Adrenal gland (tissue), 12 donors: ENCODE results near the gene LEF1. TPM values are rescaled to one million over a fixed set of nuclear protein-coding genes. Genes with fewer than 3 reads are reported as not detected.

Source experiments
- DNase-seq, 7 donors: peaks; one replicate each; pipeline ENCODE4 v3.0.0-alpha.2; 2019 to 2020
- H3K27ac ChIP-seq, 5 donors: fragments of 200-600 bp; sonication (generic) in 4 of 5; 1 replicate in 3 of 5; 2 replicates in 2 of 5; pipeline versions ENCODE4 v1.5.1 to v1.8.0; 2016 to 2020; ENCODE audit warnings: mild to moderate bottlenecking in 1 of 5
- H3K27me3 ChIP-seq: fragments of 200-600 bp; 2 replicates; pipeline ENCODE4 v1.8.0; 2021
- H3K36me3 ChIP-seq, 2 donors: fragments of 200-600 bp; replicated peaks in 1 of 2; 1 replicate in 1 of 2; 2 replicates in 1 of 2; pipeline versions ENCODE4 v1.5.1 to v1.8.0; 2018 to 2022
- H3K4me1 ChIP-seq, 2 donors: fragments of 200-600 bp; replicated peaks in 1 of 2; 1 replicate in 1 of 2; 2 replicates in 1 of 2; pipeline versions ENCODE4 v1.5.1 to v1.8.0; 2018 to 2021
- H3K4me3 ChIP-seq, 4 donors: fragments of 200-600 bp; sonication (generic) in 3 of 4; one replicate each; pipeline ENCODE4 v1.5.1; 2016 to 2018
- H3K9me3 ChIP-seq, 3 donors: fragments of 200-600 bp; sonication (generic) in 1 of 3; replicated peaks in 1 of 3; 1 replicate in 2 of 3; 2 replicates in 1 of 3; pipeline versions ENCODE4 v1.5.1 to v1.8.0; 2016 to 2021
- CTCF ChIP-seq, 6 experiments: fragments of 450-650 bp in 4 of 6; fragments of 200-600 bp in 2 of 6; sonication (generic) in 1 of 6; IDR thresholded peaks; 1 replicate in 5 of 6; 2 replicates in 1 of 6; pipeline versions ENCODE4 v1.5.1 to v1.8.0; 2016 to 2021; ENCODE audit warnings: antibody characterized with exemption in 6 of 6, mild to moderate bottlenecking in 2 of 6, moderate library complexity in 1 of 6
- POLR2A ChIP-seq, 2 donors: fragments of 450-650 bp; IDR thresholded peaks; one replicate each; pipeline ENCODE4 v1.6.1; 2017; ENCODE audit warnings: antibody characterized with exemption in 2 of 2, mild to moderate bottlenecking in 2 of 2, moderate library complexity in 1 of 2
- WGBS, 4 donors: extraction: QIAGEN DNeasy Blood & Tissue Kit in 2 of 4; methylation state at CpG; one replicate each; pipeline versions ENCODE4 v1.1.5 to v1.1.7; 2013 to 2017; 5-methylcytosine and 5-hydroxymethylcytosine counted together
- intact Hi-C, 2 donors: fragments of 100-400 bp; cut with DNase I; formaldehyde crosslinking; loops; one replicate each; pipeline versions ENCODE4 v1.14.1 to v1.15.0; 2022 to 2023
- polyA plus RNA-seq, 3 donors: library from polyadenylated mRNA; stranded (reverse); fragments of 200-250 nt in 2 of 3; fragments of 350-450 nt in 1 of 3; fragmentation: Illumina TruSeq in 1 of 3; extraction: RNeasy Lipid Tissue Mini Kit (QIAGEN cat#74804) in 1 of 3; gene quantifications; one replicate each; pipeline ENCODE4 v1.2.3, GENCODE V29; 2013 to 2014
- total RNA-seq, 9 donors: library from RNA; depleted of rRNA in 4 of 9; stranded (reverse); fragments of >200 nt in 4 of 9; fragments of 120-200 nt in 1 of 9; fragmentation: NEBNext Ultra II Directional in 1 of 9; extraction: Animal tissue kit (Norgen Biotek cat#: 25700) in 1 of 9; gene quantifications; one replicate each; pipeline versions ENCODE4 v1.1.0 to v1.2.4, GENCODE V29; 2013 to 2023
- donor health status: healthy with polysubstance abuse.
- donor health status: Bipolar disorder and iron deficiency.
- donor health status: DM: yes; HTN: yes; CAD: no.
- donor health status: DM: no; HTN: no; CAD: no.
- donor health status: DM: no; HTN: no; CAD: no.
- donor health status: DM: yes; HTN: yes; CAD: no.

The LEF1 gene
- total and polyA plus RNA-seq, 12 donors, result 6.1 to 78.2 (median 41.5) TPM

GRCh38 chr4:108003982-108004515 lies 164.7 kb downstream of the LEF1 start:
- Histone ChIP-seq H3K4me1 (peaks cover 0 to 17% of the 10 kb centered on the region in 2 donors), H3K4me3 (no peak overlapping the region), H3K36me3 (no peaks in the 10 kb centered on the region), H3K9me3 (no peaks in the 10 kb centered on the region), H3K27ac (no peak overlapping the region), H3K27me3 (no peaks in the 10 kb centered on the region)
- TF ChIP-seq POLR2A (IDR thresholded peaks at IDR 0.05) (no peak), CTCF (IDR thresholded peaks at IDR 0.05) (no peak)
- 82 to 88% (median 85%) methylated on average over 4 of the region's 4 CpGs for WGBS, 4 donors
- no peak for DNase-seq
- intact Hi-C loops, result no loop called here

GRCh38 chr4:108001540-108002135 lies 167.1 kb downstream of the LEF1 start:
- Histone ChIP-seq H3K27me3 (no peaks in the 10 kb centered on the region), H3K4me3 (no peak overlapping the region), H3K9me3 (no peaks in the 10 kb centered on the region), H3K4me1 (peaks cover 14 to 23% of the 10 kb centered on the region in 2 donors), H3K36me3 (no peaks in the 10 kb centered on the region), H3K27ac (no peak overlapping the region)
- WGBS, 4 donors, result 90 to 98% (median 94%) methylated on average over 3 of the region's 3 CpGs
- TF ChIP-seq POLR2A (IDR thresholded peaks at IDR 0.05), result no peak
- no peak for TF ChIP-seq CTCF (IDR thresholded peaks at IDR 0.05)
- intact Hi-C loops, result no loop called here
- no peak for DNase-seq

GRCh38 chr4:107999932-108000539 lies 168.7 kb downstream of the LEF1 start:
- Histone ChIP-seq H3K4me3 (no peak overlapping the region), H3K4me1 (peaks cover 16 to 20% of the 10 kb centered on the region in 2 donors), H3K27ac (no peak overlapping the region), H3K36me3 (no peaks in the 10 kb centered on the region), H3K9me3 (no peaks in the 10 kb centered on the region), H3K27me3 (no peaks in the 10 kb centered on the region)
- WGBS, 4 donors, result 68 to 83% (median 78%) methylated on average over 2 of the region's 2 CpGs
- DNase-seq, result no peak
- no peak for TF ChIP-seq CTCF (IDR thresholded peaks at IDR 0.05)
- no peak for TF ChIP-seq POLR2A (IDR thresholded peaks at IDR 0.05)
- intact Hi-C loops, result no loop called here

- H3K4me3 ChIP-seq, result no peak overlapping the region
- H3K27me3 ChIP-seq, result no peaks in the 10 kb centered on the region
- H3K27ac ChIP-seq, result peak overlapping the region in 4 of 5 donors; percentile 12 to 82 (median 70)
- intact Hi-C loops, result no loop called here
- no peak for DNase-seq
- 74 to 78% (median 76%) methylated on average over 2 of the region's 2 CpGs for WGBS, 4 donors
- no peaks in the 10 kb centered on the region for H3K9me3 ChIP-seq
- H3K4me1 ChIP-seq, result peaks cover 16 to 33% of the 10 kb centered on the region in 2 donors
- H3K36me3 ChIP-seq, result no peaks in the 10 kb centered on the region
- TF ChIP-seq CTCF (IDR thresholded peaks at IDR 0.05) (no peak), POLR2A (IDR thresholded peaks at IDR 0.05) (no peak)
Observed at GRCh38 chr4:107997794-107998193, 170.9 kb downstream of the LEF1 start.

Other genes starting within 250 kb of the LEF1 start
- gene CYP2U1, start 237.4 kb downstream of the LEF1 start, total RNA-seq, result 10 to 100 TPM in 5 of 9 donors, 1 to 10 TPM in 4; 4.4 to 21.3 (median 10.9) TPM
- gene CYP2U1, start 237.4 kb downstream of the LEF1 start, polyA plus RNA-seq, result 1 to 10 TPM; 2.3 to 7.3 (median 2.7) TPM
- 100 to 1,000 TPM in 2 of 9 donors, 10 to 100 TPM in 7; 24.5 to 123 (median 71.3) TPM for gene HADH, start 179.0 kb downstream of the LEF1 start, total RNA-seq
- gene HADH, start 179.0 kb downstream of the LEF1 start, polyA plus RNA-seq, result 100 to 1,000 TPM in 1 of 3 donors, 10 to 100 TPM in 2; 38.0 to 102 (median 49.4) TPM